IPS DF 19.7 (cell line): Measurements from ENCODE around the gene SSNA1.

Experiments
- DNase-seq: peaks from one replicate; pipeline ENCODE4 v3.0.0-alpha.2; 2013; ENCODE audit warnings: low read depth, low spot score

The SSNA1 gene

GRCh38 chr9:137182836-137183235 lies 5.6 kb upstream of the SSNA1 start:
- no peak for DNase-seq

GRCh38 chr9:137183980-137184595 lies 4.4 kb upstream of the SSNA1 start:
- no peak for DNase-seq

- DNase-seq: no peak
These were observed 3.4 kb upstream of the SSNA1 start for GRCh38 chr9:137184881-137185660.

GRCh38 chr9:137185921-137186320 lies 2.6 kb upstream of the SSNA1 start:
- DNase-seq: no peak

- no peak for DNase-seq
These were observed 2.1 kb upstream of the SSNA1 start for GRCh38 chr9:137186385-137186784.

- no peak for DNase-seq
These were observed 1.1 kb upstream of the SSNA1 start for GRCh38 chr9:137187386-137187785.

- DNase-seq: no peak
These were observed 388 bp upstream of the SSNA1 start for GRCh38 chr9:137188086-137188489.

- DNase-seq: no peak
These were observed 1.1 kb downstream of the SSNA1 start for GRCh38 chr9:137189297-137190295.

GRCh38 chr9:137190315-137190856 lies 1.9 kb downstream of the SSNA1 start:
- no peak for DNase-seq

- DNase-seq: no peak
These were observed 2.8 kb downstream of the SSNA1 start for GRCh38 chr9:137191245-137191644.

GRCh38 chr9:137191691-137192447 lies 3.4 kb downstream of the SSNA1 start:
- DNase-seq: no peak

GRCh38 chr9:137192448-137192780 lies 3.9 kb downstream of the SSNA1 start:
- DNase-seq: no peak

- no peak for DNase-seq
These were observed 4.4 kb downstream of the SSNA1 start for GRCh38 chr9:137192859-137193258.

- no peak for DNase-seq
These were observed 5.3 kb downstream of the SSNA1 start for GRCh38 chr9:137193771-137194170.

- DNase-seq: no peak
These were observed 5.9 kb downstream of the SSNA1 start for GRCh38 chr9:137194388-137194787.

GRCh38 chr9:137194909-137195308 lies 6.4 kb downstream of the SSNA1 start:
- DNase-seq: no peak

- no peak for DNase-seq
These were observed 7.2 kb downstream of the SSNA1 start for GRCh38 chr9:137195525-137196220.

GRCh38 chr9:137198051-137198901 lies 9.8 kb downstream of the SSNA1 start:
- no peak for DNase-seq

- DNase-seq: no peak
These were observed 10.4 kb downstream of the SSNA1 start for GRCh38 chr9:137198902-137199283.
